Brain microvascular endothelial cell (primary cell): ENCODE results near the gene PSMD12.
"Not testable (repeated sequence)": the region's sequence is repeated elsewhere in the genome, so short reads cannot be mapped to it uniquely, and the experiment has no call there.

Experiments
- DNase-seq: peaks from one replicate; pipeline ENCODE4 v3.0.0-alpha.2; 2020
- H3K27ac ChIP-seq: fragments of 250-450 bp; sonication (Bioruptor Pico); 2 replicates; pipeline ENCODE4 v1.5.1; 2020; ENCODE audit warnings: mild to moderate bottlenecking, moderate library complexity
- H3K27me3 ChIP-seq: fragments of 250-450 bp; sonication (Bioruptor Pico); replicated peaks from 2 replicates; pipeline ENCODE4 v1.5.1; 2020; ENCODE audit warnings: mild to moderate bottlenecking
- H3K36me3 ChIP-seq: fragments of 250-450 bp; sonication (Bioruptor Pico); replicated peaks from 2 replicates; pipeline ENCODE4 v1.5.1; 2020; ENCODE audit warnings: mild to moderate bottlenecking
- H3K4me3 ChIP-seq: 2 replicates; pipeline ENCODE4 v1.5.1; 2011; ENCODE audit warnings: low read depth, mild to moderate bottlenecking, control low read depth, low read length, moderate library complexity
- in situ Hi-C: cut with HindIII; loops from 2 replicates; pipeline ENCODE4 v1.10.0; 2017; ENCODE audit warnings: low sequenced_read_pairs, low pct_ligation_motif_present
- TF ChIP-seq, protein P1 (sequence below): IDR thresholded peaks from 2 replicates; pipeline ENCODE4 v1.5.1; 2011; ENCODE audit warnings: low read depth, mild to moderate bottlenecking, moderate library complexity, low read length, control low read depth, inconsistent platforms; ENCODE audit errors: missing control alignments

PSMD12 gene

DNA sequence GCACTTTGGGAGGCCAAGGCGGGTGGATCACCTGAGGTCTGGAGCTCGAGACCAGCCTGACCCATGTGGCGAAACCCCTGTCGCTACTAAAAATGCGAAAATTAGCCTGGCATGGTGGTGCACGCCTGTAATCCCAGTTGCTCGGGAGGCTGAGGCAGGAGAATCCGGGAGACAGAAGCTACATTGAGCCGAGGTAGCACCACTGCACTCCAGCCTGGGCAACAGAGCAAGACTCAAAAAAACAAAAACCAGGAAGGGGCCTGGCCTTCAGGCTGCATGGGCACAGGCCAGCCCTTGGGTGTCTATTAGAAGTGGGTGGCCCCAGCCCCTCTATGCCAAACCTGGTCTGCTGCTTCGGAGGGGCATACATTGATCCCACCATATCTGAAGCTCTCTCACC is 56.0 kb downstream of the PSMD12 start:
- Histone ChIP-seq H3K4me3 (no peak overlapping the region), H3K36me3 (no peaks in the 10 kb centered on the region), H3K27ac (no peak overlapping the region), H3K27me3 (no peaks in the 10 kb centered on the region)
- DNase-seq: no peak
- in situ Hi-C loops: no loop called here
- TF ChIP-seq, protein P1, sequence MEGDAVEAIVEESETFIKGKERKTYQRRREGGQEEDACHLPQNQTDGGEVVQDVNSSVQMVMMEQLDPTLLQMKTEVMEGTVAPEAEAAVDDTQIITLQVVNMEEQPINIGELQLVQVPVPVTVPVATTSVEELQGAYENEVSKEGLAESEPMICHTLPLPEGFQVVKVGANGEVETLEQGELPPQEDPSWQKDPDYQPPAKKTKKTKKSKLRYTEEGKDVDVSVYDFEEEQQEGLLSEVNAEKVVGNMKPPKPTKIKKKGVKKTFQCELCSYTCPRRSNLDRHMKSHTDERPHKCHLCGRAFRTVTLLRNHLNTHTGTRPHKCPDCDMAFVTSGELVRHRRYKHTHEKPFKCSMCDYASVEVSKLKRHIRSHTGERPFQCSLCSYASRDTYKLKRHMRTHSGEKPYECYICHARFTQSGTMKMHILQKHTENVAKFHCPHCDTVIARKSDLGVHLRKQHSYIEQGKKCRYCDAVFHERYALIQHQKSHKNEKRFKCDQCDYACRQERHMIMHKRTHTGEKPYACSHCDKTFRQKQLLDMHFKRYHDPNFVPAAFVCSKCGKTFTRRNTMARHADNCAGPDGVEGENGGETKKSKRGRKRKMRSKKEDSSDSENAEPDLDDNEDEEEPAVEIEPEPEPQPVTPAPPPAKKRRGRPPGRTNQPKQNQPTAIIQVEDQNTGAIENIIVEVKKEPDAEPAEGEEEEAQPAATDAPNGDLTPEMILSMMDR: no peak

GRCh38 chr17:67305446-67306235 is 60.7 kb downstream of the PSMD12 start:
- H3K4me3 ChIP-seq, H3K36me3 ChIP-seq, H3K27me3 ChIP-seq, DNase-seq, H3K27ac ChIP-seq, in situ Hi-C loops: not testable (repeated sequence)

- in situ Hi-C loops: no loop called here
- Histone ChIP-seq H3K27ac (no peak overlapping the region), H3K36me3 (no peaks in the 10 kb centered on the region), H3K27me3 (no peaks in the 10 kb centered on the region), H3K4me3 (no peak overlapping the region)
- DNase-seq: no peak
- TF ChIP-seq, protein P1: no peak
Observed at GRCh38 chr17:67297454-67297960, 68.9 kb downstream of the PSMD12 start.

- DNase-seq: no peak
- TF ChIP-seq, protein P1: no peak
- in situ Hi-C loops: no loop called here
- H3K4me3 ChIP-seq: no peak overlapping the region
- H3K27me3 ChIP-seq: no peaks in the 10 kb centered on the region
- no peak overlapping the region for H3K27ac ChIP-seq
- no peaks in the 10 kb centered on the region for H3K36me3 ChIP-seq
Observed at GRCh38 chr17:67294451-67295199, 71.8 kb downstream of the PSMD12 start.

DNA sequence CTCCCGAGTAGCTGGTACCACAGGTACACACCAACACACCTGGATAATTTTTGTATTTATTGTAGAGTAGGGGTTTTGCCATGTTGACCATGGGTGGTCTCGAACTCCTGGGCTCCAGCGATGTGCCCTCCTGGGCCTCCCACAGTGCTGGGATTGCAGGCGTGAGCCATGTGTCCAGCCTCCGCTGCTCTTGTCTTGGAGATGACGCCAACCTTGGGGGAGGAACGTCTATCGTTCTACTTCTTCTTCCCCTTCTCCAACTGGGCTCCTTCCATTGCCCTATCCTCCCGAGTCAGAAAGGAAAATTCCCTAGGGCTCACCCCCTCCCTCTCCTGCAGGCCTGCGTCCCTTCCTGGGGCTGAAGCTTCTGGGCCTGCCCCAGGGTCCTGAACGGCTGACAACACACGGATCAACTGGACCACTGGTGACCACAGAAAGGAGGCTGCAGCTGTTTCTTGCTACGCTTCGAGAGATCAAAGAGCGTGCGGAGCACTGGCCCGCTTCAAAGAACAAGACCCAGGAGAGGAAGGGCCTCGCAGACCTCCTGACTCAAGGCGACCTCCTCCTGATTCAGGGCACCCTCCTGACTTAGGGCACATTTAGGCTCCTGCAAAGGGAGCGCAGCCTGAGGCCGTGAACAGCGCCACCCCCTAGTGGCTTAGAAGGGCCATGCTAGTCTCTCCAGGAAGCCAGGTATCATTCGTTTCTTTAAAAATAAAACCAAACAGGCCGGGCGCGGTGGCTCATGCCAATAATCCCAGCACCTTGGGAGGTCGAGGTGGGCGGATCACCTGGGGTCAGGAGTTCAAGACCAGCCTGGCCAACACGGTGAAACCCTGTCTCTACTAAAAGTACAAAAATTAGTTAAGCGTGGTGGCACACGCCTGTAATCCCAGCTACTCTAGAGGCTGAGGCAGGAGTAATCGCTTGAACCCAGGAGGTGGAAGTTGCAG is 72.8 kb downstream of the PSMD12 start:
- Histone ChIP-seq H3K36me3 (no peaks in the 10 kb centered on the region), H3K27me3 (no peaks in the 10 kb centered on the region), H3K4me3 (no peak overlapping the region), H3K27ac (no peak overlapping the region)
- DNase-seq: peak; percentile 39
- in situ Hi-C loops: no loop called here
- TF ChIP-seq, protein P1: peak; percentile 91
